Measurements from ENCODE around the gene U2AF1L4.

U2AF1L4 gene

DNA sequence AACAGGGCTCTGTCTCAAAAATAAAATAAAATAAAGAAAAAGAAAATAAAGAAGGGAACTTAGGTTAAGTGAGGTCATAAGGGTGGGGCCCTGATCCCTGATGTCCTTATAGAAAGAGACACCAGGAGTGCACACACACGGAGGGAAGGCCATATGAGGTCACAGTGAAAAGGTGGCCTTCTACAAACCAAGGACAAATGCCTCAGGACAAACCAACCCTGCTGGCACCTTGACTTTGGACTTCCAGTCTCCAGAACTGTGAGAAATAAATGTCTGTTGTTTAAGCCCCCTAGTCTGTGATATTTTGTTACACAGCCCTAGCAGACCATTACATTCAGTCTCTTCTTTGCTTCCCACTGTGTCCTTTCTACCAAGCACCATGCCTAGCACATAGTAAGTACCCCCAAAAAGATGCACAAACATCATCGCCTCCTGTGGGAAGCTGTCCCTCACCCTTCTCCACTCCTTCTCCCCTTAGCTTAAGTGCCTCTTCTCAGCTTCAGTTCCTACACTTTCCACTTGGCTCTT is 49.3 kb downstream of the U2AF1L4 start:
- TF ChIP-seq ZC3H10 (CRISPR knock-in tag; IDR thresholded peaks at IDR 0.05) (no peak), ZFP3 (CRISPR knock-in tag; IDR thresholded peaks at IDR 0.05) (no peak), ARNTL (CRISPR knock-in tag; IDR thresholded peaks at IDR 0.05; ENCODE audit: borderline replicate concordance, low read depth) (no peak), PPARA (CRISPR knock-in tag; IDR thresholded peaks at IDR 0.05; ENCODE audit: borderline replicate concordance) (no peak), CSDC2 (CRISPR knock-in tag; IDR thresholded peaks at IDR 0.05) (no peak), GLIS3 (CRISPR knock-in tag; IDR thresholded peaks at IDR 0.05) (no peak), ESRRG (CRISPR knock-in tag; IDR thresholded peaks at IDR 0.05) (no peak), ZNF70 (CRISPR knock-in tag; IDR thresholded peaks at IDR 0.05) (no peak), ZNF565 (CRISPR knock-in tag; conservative IDR thresholded peaks at IDR 0.05; ENCODE audit: low read depth) (no peak), ZFP30 (CRISPR knock-in tag; IDR thresholded peaks at IDR 0.05) (no peak), TOX (CRISPR knock-in tag; IDR thresholded peaks at IDR 0.05; ENCODE audit: borderline replicate concordance) (no peak), ZNF8 (CRISPR knock-in tag; IDR thresholded peaks at IDR 0.05) (no peak)
- TF ChIP-seq, protein P1, sequence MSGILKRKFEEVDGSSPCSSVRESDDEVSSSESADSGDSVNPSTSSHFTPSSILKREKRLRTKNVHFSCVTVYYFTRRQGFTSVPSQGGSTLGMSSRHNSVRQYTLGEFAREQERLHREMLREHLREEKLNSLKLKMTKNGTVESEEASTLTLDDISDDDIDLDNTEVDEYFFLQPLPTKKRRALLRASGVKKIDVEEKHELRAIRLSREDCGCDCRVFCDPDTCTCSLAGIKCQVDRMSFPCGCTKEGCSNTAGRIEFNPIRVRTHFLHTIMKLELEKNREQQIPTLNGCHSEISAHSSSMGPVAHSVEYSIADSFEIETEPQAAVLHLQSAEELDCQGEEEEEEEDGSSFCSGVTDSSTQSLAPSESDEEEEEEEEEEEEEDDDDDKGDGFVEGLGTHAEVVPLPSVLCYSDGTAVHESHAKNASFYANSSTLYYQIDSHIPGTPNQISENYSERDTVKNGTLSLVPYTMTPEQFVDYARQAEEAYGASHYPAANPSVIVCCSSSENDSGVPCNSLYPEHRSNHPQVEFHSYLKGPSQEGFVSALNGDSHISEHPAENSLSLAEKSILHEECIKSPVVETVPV (CRISPR knock-in tag; IDR thresholded peaks at IDR 0.05): no peak
- TF ChIP-seq, protein P2, sequence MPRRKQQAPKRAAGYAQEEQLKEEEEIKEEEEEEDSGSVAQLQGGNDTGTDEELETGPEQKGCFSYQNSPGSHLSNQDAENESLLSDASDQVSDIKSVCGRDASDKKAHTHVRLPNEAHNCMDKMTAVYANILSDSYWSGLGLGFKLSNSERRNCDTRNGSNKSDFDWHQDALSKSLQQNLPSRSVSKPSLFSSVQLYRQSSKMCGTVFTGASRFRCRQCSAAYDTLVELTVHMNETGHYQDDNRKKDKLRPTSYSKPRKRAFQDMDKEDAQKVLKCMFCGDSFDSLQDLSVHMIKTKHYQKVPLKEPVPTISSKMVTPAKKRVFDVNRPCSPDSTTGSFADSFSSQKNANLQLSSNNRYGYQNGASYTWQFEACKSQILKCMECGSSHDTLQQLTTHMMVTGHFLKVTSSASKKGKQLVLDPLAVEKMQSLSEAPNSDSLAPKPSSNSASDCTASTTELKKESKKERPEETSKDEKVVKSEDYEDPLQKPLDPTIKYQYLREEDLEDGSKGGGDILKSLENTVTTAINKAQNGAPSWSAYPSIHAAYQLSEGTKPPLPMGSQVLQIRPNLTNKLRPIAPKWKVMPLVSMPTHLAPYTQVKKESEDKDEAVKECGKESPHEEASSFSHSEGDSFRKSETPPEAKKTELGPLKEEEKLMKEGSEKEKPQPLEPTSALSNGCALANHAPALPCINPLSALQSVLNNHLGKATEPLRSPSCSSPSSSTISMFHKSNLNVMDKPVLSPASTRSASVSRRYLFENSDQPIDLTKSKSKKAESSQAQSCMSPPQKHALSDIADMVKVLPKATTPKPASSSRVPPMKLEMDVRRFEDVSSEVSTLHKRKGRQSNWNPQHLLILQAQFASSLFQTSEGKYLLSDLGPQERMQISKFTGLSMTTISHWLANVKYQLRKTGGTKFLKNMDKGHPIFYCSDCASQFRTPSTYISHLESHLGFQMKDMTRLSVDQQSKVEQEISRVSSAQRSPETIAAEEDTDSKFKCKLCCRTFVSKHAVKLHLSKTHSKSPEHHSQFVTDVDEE (CRISPR knock-in tag; IDR thresholded peaks at IDR 0.05): no peak
- TF ChIP-seq, protein P3, sequence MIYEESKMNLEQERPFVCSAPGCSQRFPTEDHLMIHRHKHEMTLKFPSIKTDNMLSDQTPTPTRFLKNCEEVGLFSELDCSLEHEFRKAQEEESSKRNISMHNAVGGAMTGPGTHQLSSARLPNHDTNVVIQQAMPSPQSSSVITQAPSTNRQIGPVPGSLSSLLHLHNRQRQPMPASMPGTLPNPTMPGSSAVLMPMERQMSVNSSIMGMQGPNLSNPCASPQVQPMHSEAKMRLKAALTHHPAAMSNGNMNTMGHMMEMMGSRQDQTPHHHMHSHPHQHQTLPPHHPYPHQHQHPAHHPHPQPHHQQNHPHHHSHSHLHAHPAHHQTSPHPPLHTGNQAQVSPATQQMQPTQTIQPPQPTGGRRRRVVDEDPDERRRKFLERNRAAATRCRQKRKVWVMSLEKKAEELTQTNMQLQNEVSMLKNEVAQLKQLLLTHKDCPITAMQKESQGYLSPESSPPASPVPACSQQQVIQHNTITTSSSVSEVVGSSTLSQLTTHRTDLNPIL (CRISPR knock-in tag; IDR thresholded peaks at IDR 0.05; ENCODE audit: low read depth): no peak
- TF ChIP-seq, protein P4, sequence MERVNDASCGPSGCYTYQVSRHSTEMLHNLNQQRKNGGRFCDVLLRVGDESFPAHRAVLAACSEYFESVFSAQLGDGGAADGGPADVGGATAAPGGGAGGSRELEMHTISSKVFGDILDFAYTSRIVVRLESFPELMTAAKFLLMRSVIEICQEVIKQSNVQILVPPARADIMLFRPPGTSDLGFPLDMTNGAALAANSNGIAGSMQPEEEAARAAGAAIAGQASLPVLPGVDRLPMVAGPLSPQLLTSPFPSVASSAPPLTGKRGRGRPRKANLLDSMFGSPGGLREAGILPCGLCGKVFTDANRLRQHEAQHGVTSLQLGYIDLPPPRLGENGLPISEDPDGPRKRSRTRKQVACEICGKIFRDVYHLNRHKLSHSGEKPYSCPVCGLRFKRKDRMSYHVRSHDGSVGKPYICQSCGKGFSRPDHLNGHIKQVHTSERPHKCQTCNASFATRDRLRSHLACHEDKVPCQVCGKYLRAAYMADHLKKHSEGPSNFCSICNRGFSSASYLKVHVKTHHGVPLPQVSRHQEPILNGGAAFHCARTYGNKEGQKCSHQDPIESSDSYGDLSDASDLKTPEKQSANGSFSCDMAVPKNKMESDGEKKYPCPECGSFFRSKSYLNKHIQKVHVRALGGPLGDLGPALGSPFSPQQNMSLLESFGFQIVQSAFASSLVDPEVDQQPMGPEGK (CRISPR knock-in tag; IDR thresholded peaks at IDR 0.05; ENCODE audit: borderline replicate concordance): no peak
- no peak for ATAC-seq

DNA sequence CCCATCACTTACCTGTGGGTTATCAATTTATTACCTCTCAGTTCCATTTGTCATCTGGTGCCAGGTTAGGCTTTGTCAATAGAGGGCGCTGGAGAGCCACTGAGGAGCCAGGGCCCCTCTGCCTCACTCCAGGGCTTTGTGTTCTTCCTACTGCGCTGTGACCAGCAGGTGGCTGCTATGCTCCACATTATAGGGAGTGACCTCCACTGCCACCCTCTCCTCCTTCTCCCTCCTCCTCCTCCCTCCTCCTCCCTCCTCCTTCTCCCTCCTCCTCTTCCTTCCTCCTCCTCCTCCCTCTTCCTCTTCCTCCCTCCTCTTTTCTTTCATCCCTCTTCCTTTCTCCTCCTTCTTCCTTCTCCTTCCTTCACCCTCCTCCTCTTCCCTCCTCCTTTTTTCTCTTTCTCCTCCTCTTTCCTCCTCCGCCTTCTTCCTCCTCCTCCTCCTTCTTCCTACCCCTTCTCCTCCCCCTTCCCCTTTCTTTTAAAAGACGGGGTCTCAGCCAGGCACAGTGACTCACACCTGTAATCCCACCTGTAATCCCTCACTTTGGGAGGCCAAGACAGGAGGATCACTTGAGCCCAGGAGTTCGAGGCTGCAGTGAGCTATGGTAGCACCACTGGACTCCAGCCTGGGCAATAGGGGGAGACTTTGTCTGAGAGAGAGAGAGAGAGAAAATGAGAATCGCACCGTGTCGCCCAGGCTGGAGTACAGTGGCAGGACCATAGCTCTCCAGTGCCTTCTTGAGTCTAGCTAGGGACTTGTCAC is 51.2 kb downstream of the U2AF1L4 start:
- peak; percentile 99 for ATAC-seq
- TF ChIP-seq, protein P3 (CRISPR knock-in tag; IDR thresholded peaks at IDR 0.05; ENCODE audit: low read depth): no peak
- no peak for TF ChIP-seq ZNF565 (CRISPR knock-in tag; conservative IDR thresholded peaks at IDR 0.05; ENCODE audit: low read depth)
- TF ChIP-seq OSR1 (CRISPR knock-in tag; IDR thresholded peaks at IDR 0.05): no peak
- no peak for TF ChIP-seq RARB (CRISPR knock-in tag; IDR thresholded peaks at IDR 0.05)
- no peak for TF ChIP-seq ZC3H10 (CRISPR knock-in tag; IDR thresholded peaks at IDR 0.05)

DNA sequence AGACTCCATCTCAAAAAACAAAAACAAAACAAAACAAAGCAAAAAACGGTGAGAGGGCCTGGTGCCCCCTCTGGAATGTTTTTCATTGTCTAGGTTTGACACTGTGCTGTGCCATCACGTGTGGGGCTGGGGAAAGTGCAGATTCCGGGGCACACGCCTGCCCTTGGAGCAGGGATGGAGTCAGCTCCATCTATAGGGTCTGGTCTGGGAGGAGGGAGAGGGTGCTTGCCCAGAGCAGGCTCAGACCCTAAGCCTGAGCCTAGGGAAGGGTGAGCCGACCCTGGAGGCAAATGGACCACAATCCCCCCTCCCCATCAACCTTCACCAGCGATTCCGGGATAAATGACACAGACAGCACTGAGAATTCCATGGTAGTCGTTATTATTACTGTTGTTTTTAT is 51.8 kb downstream of the U2AF1L4 start:
- TF ChIP-seq, protein P3 (CRISPR knock-in tag; IDR thresholded peaks at IDR 0.05; ENCODE audit: low read depth): no peak
- no peak for TF ChIP-seq BACH2 (CRISPR knock-in tag; IDR thresholded peaks at IDR 0.05; ENCODE audit: borderline replicate concordance)
- TF ChIP-seq SNAI2 (CRISPR knock-in tag; IDR thresholded peaks at IDR 0.05): no peak
- TF ChIP-seq ARNTL (CRISPR knock-in tag; IDR thresholded peaks at IDR 0.05; ENCODE audit: borderline replicate concordance, low read depth): no peak
- no peak for TF ChIP-seq ZNF8 (CRISPR knock-in tag; IDR thresholded peaks at IDR 0.05)
- no peak for TF ChIP-seq GLIS3 (CRISPR knock-in tag; IDR thresholded peaks at IDR 0.05)
- no peak for TF ChIP-seq ZFP3 (CRISPR knock-in tag; IDR thresholded peaks at IDR 0.05)
- TF ChIP-seq TOX (CRISPR knock-in tag; IDR thresholded peaks at IDR 0.05; ENCODE audit: borderline replicate concordance): no peak
- no peak for TF ChIP-seq ESRRG (CRISPR knock-in tag; IDR thresholded peaks at IDR 0.05)
- TF ChIP-seq PPARA (CRISPR knock-in tag; IDR thresholded peaks at IDR 0.05; ENCODE audit: borderline replicate concordance): no peak
- TF ChIP-seq RARB (CRISPR knock-in tag; IDR thresholded peaks at IDR 0.05): no peak
- TF ChIP-seq, protein P1 (CRISPR knock-in tag; IDR thresholded peaks at IDR 0.05): no peak
- TF ChIP-seq, protein P2 (CRISPR knock-in tag; IDR thresholded peaks at IDR 0.05): no peak
- ATAC-seq: peak; percentile 9
